CD4-positive, alpha-beta T cell treated with Interleukin-2 at 100 ng/mL for 4 hours (primary cell): Measurements from ENCODE around the gene LPAR2.

Experiments used
- DNase-seq: peaks from one replicate; pipeline ENCODE4 v3.0.0-alpha.2; 2020; ENCODE audit warnings: low spot score

Gene LPAR2

GRCh38 chr19:19597809-19598306, 30.2 kb downstream of the LPAR2 start:
- peak; percentile 90 for DNase-seq

- DNase-seq: no peak
Observed at GRCh38 chr19:19595171-19595701, 32.8 kb downstream of the LPAR2 start.

DNA sequence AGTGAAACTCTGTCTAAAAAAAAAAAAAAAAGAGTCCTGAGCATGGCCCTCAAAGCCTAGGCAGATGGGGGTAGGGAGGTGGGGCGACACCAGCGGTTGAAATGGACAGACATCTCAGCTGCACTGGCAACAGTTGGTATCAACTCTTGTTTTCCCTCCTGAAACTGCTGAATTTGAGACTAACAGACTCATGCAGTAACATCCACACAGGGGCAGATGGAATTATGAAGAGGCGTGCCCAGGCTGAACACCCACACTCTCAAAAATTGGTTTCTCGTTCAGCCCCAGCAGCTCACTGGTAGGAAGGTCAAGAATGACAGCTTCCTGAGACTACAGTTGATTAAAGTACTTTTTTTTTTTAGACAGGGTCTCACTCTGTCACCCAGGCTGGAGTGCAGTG, 33.6 kb downstream of the LPAR2 start:
- no peak for DNase-seq

DNA sequence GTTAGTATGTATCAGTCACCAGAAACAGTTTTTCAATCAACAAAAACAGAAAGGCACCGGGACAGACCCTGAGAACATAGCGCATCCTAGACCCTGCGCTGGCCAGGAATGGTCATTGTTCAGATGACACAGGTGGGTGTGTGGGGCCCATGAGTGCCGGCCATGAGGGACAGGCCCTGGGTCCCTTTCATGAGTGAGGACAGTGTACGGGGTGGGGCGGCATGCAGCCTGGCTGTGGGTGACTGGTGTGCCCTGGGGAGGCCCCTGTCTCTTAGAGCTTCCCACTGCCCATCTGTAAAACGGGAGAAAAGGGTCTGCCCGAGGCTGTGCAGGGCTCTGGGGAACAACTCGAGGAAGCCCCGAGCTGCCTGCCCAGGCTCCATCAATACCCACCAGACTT, 35.3 kb downstream of the LPAR2 start:
- no peak for DNase-seq

- DNase-seq: peak; percentile 85
Observed at GRCh38 chr19:19591133-19591825, 36.7 kb downstream of the LPAR2 start.

DNA sequence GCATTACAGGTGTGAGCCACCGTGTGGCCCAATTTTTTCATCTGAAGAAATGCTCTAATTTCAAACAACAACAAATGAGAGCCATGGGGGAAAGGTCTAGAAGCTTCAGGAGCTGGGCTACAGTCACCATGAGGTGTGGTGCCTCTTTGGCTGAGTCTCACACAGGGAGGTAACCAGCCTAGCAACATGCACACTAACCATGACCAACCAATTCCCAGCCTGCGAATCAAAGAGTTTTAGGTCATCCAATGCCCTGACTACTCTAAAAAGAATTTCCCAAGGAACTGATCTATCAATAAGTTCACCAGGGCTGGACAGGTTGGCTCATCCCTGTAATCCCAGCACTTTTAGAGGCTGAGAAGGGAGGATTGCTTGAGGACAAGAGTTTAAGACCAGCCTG, 39.5 kb downstream of the LPAR2 start:
- no peak for DNase-seq

DNA sequence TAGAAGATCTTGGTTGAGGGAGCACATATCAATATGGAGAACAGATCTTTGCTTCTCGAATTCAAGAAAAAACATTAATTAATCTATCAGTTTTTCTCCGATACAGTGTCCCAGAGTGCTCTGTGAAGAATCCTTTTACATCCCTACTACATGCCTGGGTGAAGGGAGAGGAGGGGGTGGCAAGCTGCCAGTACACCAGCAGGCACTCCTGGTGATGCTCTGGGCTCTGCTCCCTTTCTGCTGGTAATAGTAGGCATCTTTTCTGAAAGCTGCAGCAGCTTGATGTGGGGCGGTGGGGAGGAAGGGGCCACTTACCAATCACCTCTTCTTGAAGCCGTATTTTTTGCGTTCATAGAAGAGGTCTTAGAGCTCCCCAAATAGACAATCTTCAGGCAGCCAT, 40.2 kb downstream of the LPAR2 start:
- no peak for DNase-seq

- no peak for DNase-seq
Observed at GRCh38 chr19:19584356-19584755, 43.7 kb downstream of the LPAR2 start.

GRCh38 chr19:19582471-19582870, 45.5 kb downstream of the LPAR2 start:
- no peak for DNase-seq

DNA sequence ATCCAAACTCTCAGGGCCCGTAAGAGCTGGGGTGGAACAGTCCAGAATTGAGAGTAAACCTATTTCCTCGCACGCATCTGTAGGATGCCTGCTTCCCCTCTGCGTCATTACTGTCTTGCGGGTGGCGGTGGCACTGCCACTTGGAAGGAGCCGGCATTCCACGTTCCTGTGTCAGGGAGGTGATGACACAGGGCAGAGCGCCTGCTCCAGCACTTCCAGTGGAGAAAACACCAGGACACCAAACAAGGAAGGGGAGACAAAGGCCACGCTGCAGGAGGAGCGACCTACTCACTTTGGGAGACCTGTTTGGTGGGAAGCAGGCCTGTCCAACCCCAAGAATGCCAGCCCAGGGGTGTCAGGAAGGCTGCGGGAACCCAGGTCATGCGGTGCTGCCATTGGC, 46.6 kb downstream of the LPAR2 start:
- DNase-seq: no peak

- no peak for DNase-seq
Observed at GRCh38 chr19:19580418-19580817, 47.6 kb downstream of the LPAR2 start.

DNA sequence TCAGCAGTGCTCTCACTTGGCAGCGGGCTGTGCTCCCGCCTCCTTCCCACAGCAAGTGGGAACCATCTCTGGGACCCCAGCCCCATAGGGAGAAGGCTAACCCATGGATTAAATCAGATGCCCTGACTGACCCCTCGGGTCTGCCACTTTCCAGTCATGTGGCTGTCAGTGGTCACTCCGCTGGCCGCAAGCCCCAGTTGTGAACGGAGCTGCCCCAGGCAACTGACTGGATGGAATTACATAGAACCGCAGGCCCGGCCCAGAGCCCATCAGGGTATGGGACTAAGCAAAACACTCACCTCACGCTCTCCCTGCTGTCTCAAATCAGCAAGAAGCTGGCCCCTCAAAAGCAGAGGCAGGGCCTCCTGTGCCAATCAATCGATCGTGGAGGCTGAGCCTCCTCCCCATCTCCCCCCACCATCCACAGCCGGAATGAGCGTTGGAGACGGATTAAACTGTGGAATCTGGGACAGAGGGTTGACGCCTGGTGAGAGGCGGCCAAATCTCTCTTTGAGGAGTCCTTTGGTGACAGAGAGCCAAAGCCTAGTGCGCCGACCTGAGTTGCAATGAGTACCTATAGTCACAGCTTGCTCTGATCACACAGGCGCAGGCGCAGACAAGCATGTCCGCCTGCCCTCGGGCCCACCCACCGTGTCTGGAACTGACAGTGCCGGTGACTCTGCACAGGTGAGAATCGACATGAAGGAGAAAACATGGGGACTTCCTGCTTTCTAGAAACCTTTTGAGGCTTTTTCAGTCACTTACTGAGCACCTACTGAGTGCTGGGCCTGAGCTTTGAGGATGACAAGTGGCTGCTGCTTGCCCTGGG, 48.3 kb downstream of the LPAR2 start:
- DNase-seq: no peak

GRCh38 chr19:19578252-19578651, 49.8 kb downstream of the LPAR2 start:
- no peak for DNase-seq

DNA sequence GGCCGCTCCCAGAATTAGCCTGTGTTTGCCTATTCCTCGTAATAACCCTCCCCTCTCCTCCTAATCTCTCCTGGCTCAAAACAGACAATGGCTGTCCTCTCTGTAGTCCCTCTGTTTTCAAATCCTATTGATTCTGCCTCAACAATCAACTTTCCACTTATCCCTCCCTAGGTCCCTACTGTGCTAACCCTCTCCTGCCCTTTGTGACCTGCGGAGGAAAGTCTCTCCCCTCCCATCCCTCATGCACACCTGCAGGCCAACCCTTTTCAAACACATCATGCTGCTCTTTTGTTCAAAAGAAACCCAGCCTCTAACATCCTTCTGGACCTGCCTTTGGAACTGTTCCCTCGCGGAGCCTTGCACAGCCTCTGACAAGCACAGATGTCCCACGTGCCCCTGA, 52.6 kb downstream of the LPAR2 start:
- DNase-seq: no peak
